ENCODE data around the gene ADISSP. TPM values are rescaled to one million over a fixed set of nuclear protein-coding genes. Genes with fewer than 3 reads are reported as not detected.

The ADISSP gene
- total and polyA plus RNA-seq, 2 donors (not counting 1 experiment from before 2014, with no cell fraction given) = 18.4 to 28.8 TPM

- Mint-ChIP-seq H3K4me3 (peak overlapping the region; percentile 41), H3K27ac (peak overlapping the region; percentile 26), H3K27me3 (no peaks in the 10 kb centered on the region), H3K9me3 (ENCODE audit: insufficient read depth) (no peaks in the 10 kb centered on the region), H3K4me1 (peaks cover 50% of the 10 kb centered on the region)
- no peak for DNase-seq
- ChIA-PET CTCF (interaction anchor here (6.4 kb wide), 1 partner anchor 37 kb away, joined by 84 read pairs; the partner anchor contains the start of gene AP5S1), POLR2A (interaction anchor here (0.5 kb wide), 1 partner anchor 35 kb away, joined by 4 read pairs; no protein-coding TSS in a partner anchor)
- 90% methylated on average over 7 of the region's 10 CpGs for WGBS (ENCODE audit: insufficient coverage)
- Histone ChIP-seq H4K20me1 (ENCODE audit: control insufficient read depth, insufficient read depth, low read length, poor library complexity, severe bottlenecking) (peaks cover 23% of the 10 kb centered on the region), H3K9ac (ENCODE audit: low read length) (no peak overlapping the region), H3K4me1 (ENCODE audit: control insufficient read depth in 2 of 2, insufficient read depth in 2 of 2, low read length in 2 of 2) (peaks cover 25 to 35% of the 10 kb centered on the region in 2 donors), H3K27ac (ENCODE audit: low read length in 2 of 2) (no peak overlapping the region), H3K27me3 (replicated peaks in 1 of 4; ENCODE audit: control extremely low read depth in 1 of 4, control insufficient read depth in 3 of 4, insufficient read depth in 4 of 4, low read length in 3 of 4) (peaks cover 0 to 9% (median 2%) of the 10 kb centered on the region in 4 experiments), H2AFZ (ENCODE audit: insufficient read depth, low read depth, low read length, poor library complexity, severe bottlenecking) (no peak overlapping the region), H3K36me3 (replicated peaks in 1 of 2; ENCODE audit: control extremely low read depth in 1 of 2, control insufficient read depth in 1 of 2, extremely low read depth in 1 of 2, insufficient read depth in 2 of 2, low read length in 1 of 2) (peaks cover 0 to 2% of the 10 kb centered on the region in 2 experiments), H3K4me2 (replicated peaks; ENCODE audit: low read depth, low read length, poor library complexity, severe bottlenecking) (no peak overlapping the region), H3K79me2 (ENCODE audit: control insufficient read depth, insufficient read depth, low read length) (no peaks in the 10 kb centered on the region), H3K9me3 (ENCODE audit: control extremely low read depth in 1 of 3, control insufficient read depth in 2 of 3, insufficient read depth in 1 of 3, low read length in 2 of 3) (peaks cover 0 to 3% (median 0%) of the 10 kb centered on the region in 3 donors), H3K4me3 (ENCODE audit: control extremely low read depth in 1 of 5, extremely low read depth in 1 of 5, insufficient read depth in 1 of 5, low read depth in 2 of 5, low read length in 4 of 5) (no peak overlapping the region)
- intact Hi-C loops (cut with micrococcal nuclease) = no loop called here
- ATAC-seq (ENCODE audit: low read depth) = no peak
- TF ChIP-seq EZH2 (IDR thresholded peaks at IDR 0.05; ENCODE audit: borderline replicate concordance, insufficient read depth, low read depth, low read length, poor library complexity, severe bottlenecking) = no peak
- no peak for TF ChIP-seq CTCF (IDR thresholded peaks at IDR 0.05)
Measured at GRCh38 chr20:3783511-3784195, 16.1 kb upstream of the ADISSP start.

GRCh38 chr20:3783068-3783489 lies 15.5 kb upstream of the ADISSP start:
- CTCF ChIA-PET = no interaction called here
- ATAC-seq (ENCODE audit: low read depth) (no peak), DNase-seq (no peak)
- no peak overlapping the region for H3K4me2 ChIP-seq (replicated peaks; ENCODE audit: low read depth, low read length, poor library complexity, severe bottlenecking)
- H3K79me2 ChIP-seq (ENCODE audit: control insufficient read depth, insufficient read depth, low read length) = no peaks in the 10 kb centered on the region
- H3K27me3 Mint-ChIP-seq = no peaks in the 10 kb centered on the region
- no peak overlapping the region for H3K4me3 ChIP-seq (ENCODE audit: control extremely low read depth in 1 of 5, extremely low read depth in 1 of 5, insufficient read depth in 1 of 5, low read depth in 2 of 5, low read length in 4 of 5)
- peak overlapping the region; percentile 37 for H3K4me3 Mint-ChIP-seq
- intact Hi-C loops (cut with micrococcal nuclease) = no loop called here
- H2AFZ ChIP-seq (ENCODE audit: insufficient read depth, low read depth, low read length, poor library complexity, severe bottlenecking) = no peak overlapping the region
- no peaks in the 10 kb centered on the region for H3K9me3 Mint-ChIP-seq (ENCODE audit: insufficient read depth)
- TF ChIP-seq CTCF (IDR thresholded peaks at IDR 0.05) (no peak), EZH2 (IDR thresholded peaks at IDR 0.05; ENCODE audit: borderline replicate concordance, insufficient read depth, low read depth, low read length, poor library complexity, severe bottlenecking) (no peak)
- H3K36me3 ChIP-seq (replicated peaks in 1 of 2; ENCODE audit: control extremely low read depth in 1 of 2, control insufficient read depth in 1 of 2, extremely low read depth in 1 of 2, insufficient read depth in 2 of 2, low read length in 1 of 2) = peaks cover 0 to 2% of the 10 kb centered on the region in 2 experiments
- 88% methylated on average over 1 of the region's 2 CpGs for WGBS (ENCODE audit: insufficient coverage)
- POLR2A ChIA-PET = interaction anchor here (0.5 kb wide), 1 partner anchor 101 kb away, joined by 3 read pairs; no protein-coding TSS in a partner anchor
- H3K9ac ChIP-seq (ENCODE audit: low read length) = no peak overlapping the region
- H3K9me3 ChIP-seq (ENCODE audit: control extremely low read depth in 1 of 3, control insufficient read depth in 2 of 3, insufficient read depth in 1 of 3, low read length in 2 of 3) = peaks cover 0 to 3% (median 0%) of the 10 kb centered on the region in 3 donors
- peak overlapping the region; percentile 26 for H3K27ac Mint-ChIP-seq
- peaks cover 49% of the 10 kb centered on the region for H3K4me1 Mint-ChIP-seq
- H3K27ac ChIP-seq (ENCODE audit: low read length in 2 of 2) = no peak overlapping the region
- H4K20me1 ChIP-seq (ENCODE audit: control insufficient read depth, insufficient read depth, low read length, poor library complexity, severe bottlenecking) = peaks cover 23% of the 10 kb centered on the region
- H3K27me3 ChIP-seq (replicated peaks in 1 of 4; ENCODE audit: control extremely low read depth in 1 of 4, control insufficient read depth in 3 of 4, insufficient read depth in 4 of 4, low read length in 3 of 4) = peaks cover 0 to 15% (median 4%) of the 10 kb centered on the region in 4 experiments
- H3K4me1 ChIP-seq (ENCODE audit: control insufficient read depth in 2 of 2, insufficient read depth in 2 of 2, low read length in 2 of 2) = peaks cover 30 to 41% of the 10 kb centered on the region in 2 donors

Measured in B cell (primary cell).